Measurements from ENCODE around the gene RHOB. TPM values are rescaled to one million over a fixed set of nuclear protein-coding genes. Genes with fewer than 3 reads are reported as not detected.
"Not testable (repeated sequence)": the region's sequence is repeated elsewhere in the genome, so short reads cannot be mapped to it uniquely, and the experiment has no call there.

The RHOB gene
- total RNA-seq, 4 donors from 2014 or later: 1,356 to 1,875 (median 1,699) TPM

DNA sequence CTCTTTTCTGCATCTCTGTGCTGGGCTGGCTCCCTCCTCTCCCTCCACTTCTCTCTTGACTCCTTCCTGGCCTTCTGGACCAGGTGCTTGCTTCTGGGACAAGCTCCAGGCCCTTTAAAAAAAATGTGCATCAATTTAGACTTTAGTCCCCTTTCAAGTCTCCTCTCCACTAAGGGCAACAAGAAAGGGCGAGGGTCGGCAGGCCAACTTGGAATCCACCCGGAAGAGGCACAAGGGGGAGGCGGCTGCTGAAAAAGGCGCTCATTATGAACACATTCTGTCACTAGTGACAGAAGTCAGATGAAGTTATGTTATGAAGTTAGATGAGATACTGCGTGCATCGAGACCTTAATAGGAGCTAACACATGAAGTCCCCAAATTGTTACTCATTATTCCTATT is 13.6 kb upstream of the RHOB start:
- Histone ChIP-seq H3K9me3 (no peaks in the 10 kb centered on the region), H3K27ac (no peak overlapping the region), H3K36me3 (no peaks in the 10 kb centered on the region), H3K4me3 (no peak overlapping the region), H3K27me3 (no peaks in the 10 kb centered on the region), H3K4me1 (peaks cover 3 to 24% (median 6%) of the 10 kb centered on the region in 4 donors)
- WGBS, 2 donors: 65 to 66% methylated on average over 7 of the region's 7 CpGs
- TF ChIP-seq, protein P1, sequence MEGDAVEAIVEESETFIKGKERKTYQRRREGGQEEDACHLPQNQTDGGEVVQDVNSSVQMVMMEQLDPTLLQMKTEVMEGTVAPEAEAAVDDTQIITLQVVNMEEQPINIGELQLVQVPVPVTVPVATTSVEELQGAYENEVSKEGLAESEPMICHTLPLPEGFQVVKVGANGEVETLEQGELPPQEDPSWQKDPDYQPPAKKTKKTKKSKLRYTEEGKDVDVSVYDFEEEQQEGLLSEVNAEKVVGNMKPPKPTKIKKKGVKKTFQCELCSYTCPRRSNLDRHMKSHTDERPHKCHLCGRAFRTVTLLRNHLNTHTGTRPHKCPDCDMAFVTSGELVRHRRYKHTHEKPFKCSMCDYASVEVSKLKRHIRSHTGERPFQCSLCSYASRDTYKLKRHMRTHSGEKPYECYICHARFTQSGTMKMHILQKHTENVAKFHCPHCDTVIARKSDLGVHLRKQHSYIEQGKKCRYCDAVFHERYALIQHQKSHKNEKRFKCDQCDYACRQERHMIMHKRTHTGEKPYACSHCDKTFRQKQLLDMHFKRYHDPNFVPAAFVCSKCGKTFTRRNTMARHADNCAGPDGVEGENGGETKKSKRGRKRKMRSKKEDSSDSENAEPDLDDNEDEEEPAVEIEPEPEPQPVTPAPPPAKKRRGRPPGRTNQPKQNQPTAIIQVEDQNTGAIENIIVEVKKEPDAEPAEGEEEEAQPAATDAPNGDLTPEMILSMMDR (IDR thresholded peaks at IDR 0.05): no peak
- TF ChIP-seq POLR2A (IDR thresholded peaks at IDR 0.05) (no peak), EP300 (IDR thresholded peaks at IDR 0.05) (no peak)
- DNase-seq (ENCODE audit: low spot score in 2 of 2): no peak

DNA sequence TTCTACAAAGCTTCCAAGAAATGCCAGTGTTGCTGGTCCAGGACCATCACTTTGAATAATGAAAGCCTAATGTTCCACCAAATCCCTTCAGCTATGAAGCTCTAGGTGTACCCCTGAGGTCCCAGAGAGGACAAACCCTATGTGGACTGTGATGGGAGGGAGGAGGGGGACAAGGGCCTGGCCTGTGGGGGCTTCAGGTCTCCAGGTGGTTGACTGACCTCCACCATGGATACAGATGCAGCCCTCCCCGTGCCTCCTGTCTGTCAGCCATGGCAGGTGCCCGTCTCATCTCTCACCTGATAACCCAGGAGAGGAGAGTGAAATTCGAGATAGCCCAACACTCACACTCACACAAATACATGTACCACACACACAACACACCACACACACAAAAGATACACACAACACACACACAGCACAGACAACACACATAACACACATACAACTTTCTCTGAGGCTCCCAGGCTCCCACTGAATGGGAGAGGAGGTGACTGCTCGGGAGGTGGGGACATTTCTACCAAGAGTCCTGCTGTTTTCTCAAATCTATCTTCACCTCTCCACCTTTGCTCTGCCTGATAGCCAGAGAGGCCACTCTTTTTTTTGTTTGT is 12.8 kb upstream of the RHOB start:
- DNase-seq (ENCODE audit: low spot score in 2 of 2): peak in 1 of 2 donors; percentile 8

DNA sequence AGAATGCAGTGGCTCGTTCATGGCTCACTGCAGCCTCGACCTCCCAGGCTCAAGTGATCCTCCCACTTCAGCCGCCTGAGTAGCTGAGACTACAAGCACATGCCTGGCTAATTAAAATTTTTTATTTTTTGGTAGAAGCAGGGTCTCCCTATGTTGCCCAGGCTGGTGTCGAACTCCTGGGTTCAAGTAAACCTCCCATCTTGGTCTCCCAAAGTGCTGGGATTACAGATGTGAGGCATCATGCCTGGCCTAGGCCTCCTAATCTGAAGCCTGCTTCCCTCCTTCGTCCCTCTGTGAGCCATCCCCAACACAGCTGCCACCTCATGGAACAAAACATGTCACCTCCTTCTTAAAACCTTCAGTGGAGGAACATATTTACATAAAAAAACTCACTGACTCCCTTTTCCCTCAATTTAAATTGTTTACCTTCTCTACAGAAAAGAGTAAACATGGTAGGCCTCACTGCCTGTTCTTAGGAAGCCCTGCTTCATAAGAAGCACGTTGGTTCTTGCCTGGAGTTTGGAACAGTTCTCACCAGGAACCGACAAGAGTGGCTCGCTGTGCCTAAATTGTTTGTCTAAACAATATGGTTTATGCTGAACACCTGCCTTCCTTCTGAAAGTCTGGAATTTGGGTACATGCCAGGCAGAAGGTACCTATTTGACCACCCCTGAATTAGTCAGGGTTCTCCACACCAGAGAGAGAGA is 12.1 kb upstream of the RHOB start:
- peak in 1 of 2 donors; percentile 1 for DNase-seq (ENCODE audit: low spot score in 2 of 2)
- 85 to 89% methylated on average over 8 of the region's 8 CpGs for WGBS, 2 donors
- Histone ChIP-seq H3K4me1 (peaks cover 3 to 28% (median 11%) of the 10 kb centered on the region in 4 donors), H3K36me3 (no peaks in the 10 kb centered on the region), H3K27me3 (no peaks in the 10 kb centered on the region), H3K4me3 (no peak overlapping the region), H3K9me3 (no peaks in the 10 kb centered on the region), H3K27ac (no peak overlapping the region)
- TF ChIP-seq EP300 (IDR thresholded peaks at IDR 0.05) (no peak), POLR2A (IDR thresholded peaks at IDR 0.05) (no peak)
- TF ChIP-seq, protein P1 (IDR thresholded peaks at IDR 0.05): no peak

More for the DNA sequence above, 12.8 kb upstream of the RHOB start:
- H3K9me3 ChIP-seq: no peaks in the 10 kb centered on the region
- H3K27me3 ChIP-seq: no peaks in the 10 kb centered on the region
- WGBS, 2 donors: 92 to 100% methylated on average over 4 of the region's 4 CpGs
- H3K4me1 ChIP-seq: peaks cover 3 to 28% (median 8%) of the 10 kb centered on the region in 4 donors
- H3K27ac ChIP-seq: no peak overlapping the region
- TF ChIP-seq EP300 (IDR thresholded peaks at IDR 0.05) (no peak), POLR2A (IDR thresholded peaks at IDR 0.05) (no peak)
- TF ChIP-seq, protein P1 (IDR thresholded peaks at IDR 0.05): no peak
- H3K4me3 ChIP-seq: no peak overlapping the region
- no peaks in the 10 kb centered on the region for H3K36me3 ChIP-seq

DNA sequence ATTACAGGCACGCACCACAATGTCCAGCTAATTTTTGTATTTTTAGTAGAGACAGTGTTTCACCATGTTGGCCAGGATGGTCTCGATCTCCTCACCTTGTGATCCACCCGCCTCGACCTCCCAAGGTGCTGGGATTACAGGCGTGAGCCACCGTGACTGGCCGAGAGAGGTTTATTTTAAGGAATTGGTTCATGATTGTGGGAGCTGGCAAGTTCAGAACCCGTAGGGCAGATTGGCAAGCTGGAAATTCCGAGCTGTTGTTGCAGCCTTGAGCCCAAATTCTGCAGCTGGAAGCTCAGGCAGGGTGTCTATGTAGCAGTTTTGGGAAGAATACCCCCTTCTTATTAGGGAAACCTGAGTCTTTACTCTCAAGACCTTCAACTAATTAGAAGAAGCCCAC is 11.4 kb upstream of the RHOB start:
- DNase-seq (ENCODE audit: low spot score in 2 of 2): peak in 1 of 2 donors; percentile 1
- H3K36me3 ChIP-seq, H3K27ac ChIP-seq, H3K4me3 ChIP-seq, H3K9me3 ChIP-seq, H3K27me3 ChIP-seq: not testable (repeated sequence)
- H3K4me1 ChIP-seq: peaks cover 3 to 29% (median 11%) of the 10 kb centered on the region in 4 donors
- 93 to 95% methylated on average over 9 of the region's 9 CpGs for WGBS, 2 donors

DNA sequence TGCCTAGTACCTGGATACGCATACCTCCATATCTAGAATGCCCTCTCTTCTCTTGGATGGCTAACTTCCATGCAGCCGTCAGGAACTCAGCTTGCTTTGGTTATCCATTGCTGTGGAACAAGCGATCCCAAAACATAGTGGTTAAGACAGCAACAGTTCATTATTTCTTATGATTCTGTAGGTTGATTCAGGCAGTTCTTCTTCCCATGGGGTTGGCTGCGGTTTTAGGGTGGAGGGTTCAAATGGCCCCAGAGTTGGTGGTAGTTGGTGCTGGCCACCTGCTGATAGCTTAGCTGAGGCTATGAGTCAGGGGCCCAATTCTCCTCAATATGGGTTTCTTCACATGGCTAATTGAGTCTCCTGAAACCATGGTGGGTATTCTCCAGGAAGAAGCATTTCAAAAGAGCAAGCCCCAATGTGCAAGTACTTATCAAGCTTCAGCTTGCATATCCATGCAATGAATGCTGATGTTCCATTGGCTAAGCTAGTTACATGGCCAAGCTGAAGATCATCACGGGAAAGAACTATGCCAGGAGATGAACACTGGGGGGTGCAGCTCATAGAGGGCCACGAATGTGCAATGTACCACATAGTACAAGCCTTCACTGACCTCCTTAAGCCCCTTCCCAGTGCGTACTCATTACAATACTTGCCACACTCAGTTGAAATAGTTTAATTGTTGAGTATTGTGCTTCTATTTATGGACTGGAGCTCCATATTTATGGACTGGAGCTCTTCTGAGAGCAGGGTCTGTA is 10.0 kb upstream of the RHOB start:
- Histone ChIP-seq H3K9me3 (no peaks in the 10 kb centered on the region), H3K27ac (peak overlapping the region in 1 of 4 donors; percentile 84), H3K4me1 (peaks cover 3 to 33% (median 11%) of the 10 kb centered on the region in 4 donors), H3K4me3 (no peak overlapping the region), H3K36me3 (no peaks in the 10 kb centered on the region), H3K27me3 (no peaks in the 10 kb centered on the region)
- TF ChIP-seq POLR2A (IDR thresholded peaks at IDR 0.05) (no peak), EP300 (IDR thresholded peaks at IDR 0.05) (no peak)
- TF ChIP-seq, protein P1 (IDR thresholded peaks at IDR 0.05): no peak
- DNase-seq (ENCODE audit: low spot score in 2 of 2): no peak
- 87 to 91% methylated on average over 7 of the region's 7 CpGs for WGBS, 2 donors

Measured in tibial nerve (tissue), 4 donors.